Measurements from ENCODE around the gene GPC6. TPM values are rescaled to one million over a fixed set of nuclear protein-coding genes. Genes with fewer than 3 reads are reported as not detected.

Gene GPC6
- total RNA-seq, 1 donor from 2014 or later, result 5.5 TPM

GRCh38 chr13:94359875-94360274, 1133.3 kb downstream of the GPC6 start:
- TF ChIP-seq CTCF (IDR thresholded peaks at IDR 0.05; ENCODE audit: insufficient read depth, low read length, severe bottlenecking), result no peak
- no peaks in the 10 kb centered on the region for H3K27me3 ChIP-seq (ENCODE audit: control insufficient read depth, insufficient read depth, low read length)
- FAIRE-seq (no peak), DNase-seq (ENCODE audit: low read depth) (no peak)
- no peaks in the 10 kb centered on the region for H3K36me3 ChIP-seq (ENCODE audit: control insufficient read depth, insufficient read depth, low read length)
- H3K4me3 ChIP-seq (ENCODE audit: low read depth, low read length), result no peak overlapping the region

GRCh38 chr13:94362411-94362909, 1135.9 kb downstream of the GPC6 start:
- DNase-seq (ENCODE audit: low read depth) (peak; percentile 78), FAIRE-seq (no peak)
- Histone ChIP-seq H3K27me3 (ENCODE audit: control insufficient read depth, insufficient read depth, low read length) (no peaks in the 10 kb centered on the region), H3K4me3 (ENCODE audit: low read depth, low read length) (no peak overlapping the region), H3K36me3 (ENCODE audit: control insufficient read depth, insufficient read depth, low read length) (no peaks in the 10 kb centered on the region)
- peak; percentile 72 for TF ChIP-seq CTCF (IDR thresholded peaks at IDR 0.05; ENCODE audit: insufficient read depth, low read length, severe bottlenecking)

- DNase-seq (ENCODE audit: low read depth) (no peak), FAIRE-seq (no peak)
- no peak for TF ChIP-seq CTCF (IDR thresholded peaks at IDR 0.05; ENCODE audit: insufficient read depth, low read length, severe bottlenecking)
- H3K4me3 ChIP-seq (ENCODE audit: low read depth, low read length), result no peak overlapping the region
- H3K27me3 ChIP-seq (ENCODE audit: control insufficient read depth, insufficient read depth, low read length), result no peaks in the 10 kb centered on the region
- H3K36me3 ChIP-seq (ENCODE audit: control insufficient read depth, insufficient read depth, low read length), result no peaks in the 10 kb centered on the region
Measured at GRCh38 chr13:94366677-94367076, 1140.1 kb downstream of the GPC6 start.

- no peaks in the 10 kb centered on the region for H3K27me3 ChIP-seq (ENCODE audit: control insufficient read depth, insufficient read depth, low read length)
- H3K36me3 ChIP-seq (ENCODE audit: control insufficient read depth, insufficient read depth, low read length), result no peaks in the 10 kb centered on the region
- no peak for TF ChIP-seq CTCF (IDR thresholded peaks at IDR 0.05; ENCODE audit: insufficient read depth, low read length, severe bottlenecking)
- DNase-seq (ENCODE audit: low read depth) (no peak), FAIRE-seq (no peak)
- no peak overlapping the region for H3K4me3 ChIP-seq (ENCODE audit: low read depth, low read length)
Measured at GRCh38 chr13:94369972-94370436, 1143.4 kb downstream of the GPC6 start.

GRCh38 chr13:94371855-94372254, 1145.2 kb downstream of the GPC6 start:
- H3K36me3 ChIP-seq (ENCODE audit: control insufficient read depth, insufficient read depth, low read length), result no peaks in the 10 kb centered on the region
- no peak for TF ChIP-seq CTCF (IDR thresholded peaks at IDR 0.05; ENCODE audit: insufficient read depth, low read length, severe bottlenecking)
- no peaks in the 10 kb centered on the region for H3K27me3 ChIP-seq (ENCODE audit: control insufficient read depth, insufficient read depth, low read length)
- DNase-seq (ENCODE audit: low read depth) (no peak), FAIRE-seq (no peak)
- no peak overlapping the region for H3K4me3 ChIP-seq (ENCODE audit: low read depth, low read length)

GRCh38 chr13:94382517-94382916, 1155.9 kb downstream of the GPC6 start:
- no peaks in the 10 kb centered on the region for H3K27me3 ChIP-seq (ENCODE audit: control insufficient read depth, insufficient read depth, low read length)
- H3K4me3 ChIP-seq (ENCODE audit: low read depth, low read length), result no peak overlapping the region
- no peak for TF ChIP-seq CTCF (IDR thresholded peaks at IDR 0.05; ENCODE audit: insufficient read depth, low read length, severe bottlenecking)
- DNase-seq (ENCODE audit: low read depth) (no peak), FAIRE-seq (no peak)
- H3K36me3 ChIP-seq (ENCODE audit: control insufficient read depth, insufficient read depth, low read length), result no peaks in the 10 kb centered on the region
